NB4 (cell line): ENCODE results near the gene EVI2B.

Experiments
- DNase-seq: peaks from one replicate; pipeline ENCODE4 v3.0.0; 2010; ENCODE audit warnings: low read depth
- H3K4me3 ChIP-seq: one replicate; pipeline ENCODE4 v1.5.1; 2011; ENCODE audit warnings: mild to moderate bottlenecking, low read depth, low read length, moderate library complexity
- MYC ChIP-seq: IDR thresholded peaks from 2 replicates; pipeline ENCODE4 v1.6.1; 2011; ENCODE audit warnings: low read depth, low read length
- POLR2A ChIP-seq: IDR thresholded peaks from 2 replicates; pipeline ENCODE4 v1.6.1; 2011; ENCODE audit warnings: mild to moderate bottlenecking; ENCODE audit not compliant: insufficient read length; ENCODE audit errors: extremely low read depth
- TF ChIP-seq, protein P1 (sequence below): IDR thresholded peaks from one replicate; pipeline ENCODE4 v1.5.1; 2012; ENCODE audit warnings: low read depth, low read length
- TF ChIP-seq, protein P2 (sequence below): IDR thresholded peaks from 2 replicates; pipeline ENCODE4 v1.6.1; 2011; ENCODE audit warnings: low read depth, low read length

Gene EVI2B

DNA sequence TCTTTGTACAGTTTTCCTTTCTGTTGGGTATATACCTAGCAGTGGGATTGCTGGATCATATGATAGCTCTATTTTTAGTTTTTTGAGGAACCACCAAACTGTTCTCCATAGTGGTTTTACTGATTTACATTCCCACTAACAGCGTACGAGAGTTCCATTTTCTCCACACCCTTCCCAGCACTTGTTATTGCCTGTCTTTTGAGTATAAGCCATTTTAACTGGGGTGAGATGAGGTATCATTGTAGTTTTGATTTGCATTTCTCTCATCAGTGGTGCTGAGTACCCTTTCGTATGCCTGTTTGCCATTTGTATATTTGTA is 887 bp upstream of the EVI2B start:
- peak; percentile 43 for DNase-seq
- TF ChIP-seq, protein P1, sequence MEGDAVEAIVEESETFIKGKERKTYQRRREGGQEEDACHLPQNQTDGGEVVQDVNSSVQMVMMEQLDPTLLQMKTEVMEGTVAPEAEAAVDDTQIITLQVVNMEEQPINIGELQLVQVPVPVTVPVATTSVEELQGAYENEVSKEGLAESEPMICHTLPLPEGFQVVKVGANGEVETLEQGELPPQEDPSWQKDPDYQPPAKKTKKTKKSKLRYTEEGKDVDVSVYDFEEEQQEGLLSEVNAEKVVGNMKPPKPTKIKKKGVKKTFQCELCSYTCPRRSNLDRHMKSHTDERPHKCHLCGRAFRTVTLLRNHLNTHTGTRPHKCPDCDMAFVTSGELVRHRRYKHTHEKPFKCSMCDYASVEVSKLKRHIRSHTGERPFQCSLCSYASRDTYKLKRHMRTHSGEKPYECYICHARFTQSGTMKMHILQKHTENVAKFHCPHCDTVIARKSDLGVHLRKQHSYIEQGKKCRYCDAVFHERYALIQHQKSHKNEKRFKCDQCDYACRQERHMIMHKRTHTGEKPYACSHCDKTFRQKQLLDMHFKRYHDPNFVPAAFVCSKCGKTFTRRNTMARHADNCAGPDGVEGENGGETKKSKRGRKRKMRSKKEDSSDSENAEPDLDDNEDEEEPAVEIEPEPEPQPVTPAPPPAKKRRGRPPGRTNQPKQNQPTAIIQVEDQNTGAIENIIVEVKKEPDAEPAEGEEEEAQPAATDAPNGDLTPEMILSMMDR: no peak
- no peak for TF ChIP-seq POLR2A

DNA sequence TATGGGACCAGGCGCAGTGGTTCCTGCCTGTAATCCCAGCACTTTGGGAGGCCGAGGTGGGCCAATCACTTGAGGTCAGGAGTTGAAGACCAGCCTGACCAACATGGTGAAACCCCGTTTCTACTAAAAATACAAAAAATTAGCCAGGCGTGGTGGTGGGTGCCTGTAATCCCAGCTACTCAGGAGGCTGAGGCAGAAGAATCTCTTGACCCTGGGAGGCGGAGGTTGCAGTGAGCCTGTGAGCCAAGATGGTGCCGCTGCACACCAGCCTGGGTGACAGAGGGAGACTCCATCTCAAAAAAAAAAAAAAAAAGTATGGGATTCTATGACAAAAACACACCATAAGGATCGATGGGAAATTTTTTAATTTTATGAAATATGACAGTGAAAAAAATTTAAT is 1.6 kb downstream of the EVI2B start:
- peak; percentile 51 for DNase-seq
- peak overlapping the region; percentile 88 for H3K4me3 ChIP-seq

More for the DNA sequence above, 887 bp upstream of the EVI2B start:
- peak overlapping the region; percentile 88 for H3K4me3 ChIP-seq

DNA sequence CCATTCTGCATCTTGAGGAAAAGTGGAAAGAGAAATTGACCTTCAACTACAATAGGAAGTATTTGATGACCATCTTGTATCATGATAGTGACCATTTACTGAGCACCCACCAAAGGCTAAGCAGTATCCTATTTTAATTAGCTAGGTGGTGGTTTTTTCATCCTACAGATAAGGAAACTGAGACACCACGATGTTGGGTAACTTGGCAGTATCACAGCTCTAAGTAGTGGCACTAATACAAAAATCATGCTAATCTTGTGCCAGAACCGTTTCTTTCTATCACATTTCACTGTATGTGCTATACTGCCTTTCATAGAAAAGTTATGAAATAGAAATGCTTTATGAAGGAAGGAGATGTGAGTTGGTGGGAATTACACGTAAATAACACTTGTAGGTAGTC is 2.3 kb downstream of the EVI2B start:
- peak; percentile 55 for DNase-seq
- H3K4me3 ChIP-seq: peak overlapping the region; percentile 88
- TF ChIP-seq, protein P2, sequence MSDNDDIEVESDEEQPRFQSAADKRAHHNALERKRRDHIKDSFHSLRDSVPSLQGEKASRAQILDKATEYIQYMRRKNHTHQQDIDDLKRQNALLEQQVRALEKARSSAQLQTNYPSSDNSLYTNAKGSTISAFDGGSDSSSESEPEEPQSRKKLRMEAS: no peak
- no peak for TF ChIP-seq MYC
- TF ChIP-seq, protein P1: no peak
- TF ChIP-seq POLR2A: no peak

DNA sequence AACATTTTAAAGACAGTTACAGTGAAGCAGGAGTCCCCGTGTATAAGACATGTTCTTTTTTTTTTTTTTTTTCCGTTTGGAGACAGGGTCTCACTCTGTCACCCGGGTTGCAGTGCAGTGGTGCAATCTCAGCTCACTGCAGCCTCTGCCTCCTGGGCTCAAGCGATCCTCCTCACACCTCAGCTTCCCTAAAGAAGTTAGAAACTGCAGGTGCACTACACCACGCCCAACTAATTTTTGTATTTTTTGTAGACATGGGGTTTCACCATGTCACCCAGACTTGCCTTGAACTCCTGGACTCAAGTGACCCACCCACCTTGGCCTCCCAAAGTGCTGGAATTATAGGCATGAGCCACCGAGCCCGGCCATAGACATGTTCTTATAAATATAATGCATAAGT is 3.0 kb downstream of the EVI2B start:
- TF ChIP-seq MYC: no peak
- DNase-seq: peak; percentile 68
- H3K4me3 ChIP-seq: peak overlapping the region; percentile 88

DNA sequence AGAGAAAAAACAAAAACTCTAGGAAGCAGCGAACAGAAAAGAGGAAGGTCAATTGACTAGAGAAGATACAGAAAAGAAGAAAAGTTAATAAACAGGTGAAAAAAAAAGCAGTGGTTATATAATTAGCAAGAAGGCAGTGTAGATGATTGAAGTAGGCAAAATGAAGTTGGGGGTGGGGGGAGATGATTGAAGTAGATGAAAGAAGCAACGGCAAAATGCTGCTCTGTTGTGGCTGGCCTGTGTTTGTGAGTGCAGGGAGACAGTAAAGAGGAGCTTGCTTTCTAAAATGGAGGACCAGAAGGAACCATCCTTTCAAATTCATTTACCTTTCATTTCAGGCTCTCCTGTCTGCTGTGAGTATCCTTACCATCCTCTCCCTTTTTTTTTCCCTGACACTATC is 3.6 kb downstream of the EVI2B start:
- H3K4me3 ChIP-seq: peak overlapping the region; percentile 88

DNA sequence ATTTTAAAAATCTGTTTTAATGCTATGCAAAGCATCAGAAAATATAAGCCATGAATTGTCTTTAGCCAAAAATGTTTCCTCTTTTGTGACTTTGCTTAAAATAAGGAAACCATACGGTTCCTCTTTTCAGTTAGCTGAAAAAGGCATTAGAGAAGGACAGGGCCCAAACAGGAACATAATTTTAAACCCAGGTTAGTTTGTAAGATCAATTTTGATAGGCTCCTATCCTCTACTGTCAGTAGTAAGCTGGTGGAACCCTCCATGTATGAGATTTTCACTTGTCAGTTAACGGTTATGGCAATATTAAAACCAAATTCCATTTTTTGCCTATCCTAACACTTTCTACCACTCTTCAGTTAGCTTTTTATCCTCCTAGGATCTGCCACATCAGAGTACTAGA is 4.3 kb downstream of the EVI2B start:
- DNase-seq: peak; percentile 91
- TF ChIP-seq MYC (peak; percentile 17; the same call in 1 of the 2 replicates), POLR2A (no peak)
- TF ChIP-seq, protein P1: no peak
- TF ChIP-seq, protein P2: no peak
- peak overlapping the region; percentile 88 for H3K4me3 ChIP-seq

More for the DNA sequence above, 3.6 kb downstream of the EVI2B start:
- DNase-seq: peak; percentile 72
- TF ChIP-seq, protein P1: no peak
- TF ChIP-seq, protein P2: no peak
- TF ChIP-seq MYC (no peak), POLR2A (no peak)

DNA sequence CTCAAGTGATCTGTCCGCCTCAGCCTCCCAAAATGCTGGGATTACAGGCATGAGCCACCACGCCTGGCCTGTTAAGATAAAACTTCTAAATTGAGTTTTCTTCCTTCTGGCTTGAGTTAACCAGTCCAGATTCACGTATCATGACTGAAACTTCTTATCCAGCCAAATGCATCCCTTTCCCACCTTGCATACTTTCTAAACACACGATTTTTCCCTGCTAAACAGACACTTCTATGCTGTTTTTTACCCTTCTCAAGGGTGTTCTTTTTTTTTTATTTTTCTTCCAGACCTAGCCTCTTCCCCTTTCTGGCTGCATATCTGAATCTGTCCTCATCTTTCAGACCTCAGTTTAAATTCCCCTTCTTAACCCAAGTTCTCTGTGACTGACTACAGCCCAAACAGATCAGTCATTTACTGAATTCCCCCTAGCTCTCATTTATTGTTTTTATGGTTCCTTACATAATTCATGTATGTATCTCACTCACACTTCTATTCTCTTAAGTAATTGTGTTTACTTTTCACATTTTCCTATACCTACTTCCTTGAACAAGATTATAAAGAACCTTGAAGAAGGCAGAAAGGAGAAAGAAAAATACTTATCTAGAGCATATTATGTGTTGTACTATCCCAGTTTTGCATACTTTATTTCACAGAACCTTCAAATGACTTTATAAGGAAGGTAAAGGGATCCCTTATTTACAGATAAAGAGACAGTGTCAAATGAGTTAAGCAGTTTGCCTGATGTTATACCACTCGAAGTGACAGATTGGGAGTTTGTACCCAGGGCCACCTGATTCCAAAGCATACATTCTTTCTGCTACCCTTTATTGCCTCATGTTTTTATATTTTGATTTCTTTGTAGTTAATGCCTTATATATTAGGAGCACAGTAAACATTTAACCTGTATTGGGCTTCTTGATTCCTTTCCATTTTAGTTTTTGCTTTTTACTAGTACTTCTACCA is 5.2 kb downstream of the EVI2B start:
- TF ChIP-seq MYC (no peak), POLR2A (no peak)
- TF ChIP-seq, protein P1: no peak
- TF ChIP-seq, protein P2: no peak
- peak; percentile 77 for DNase-seq
- H3K4me3 ChIP-seq: peak overlapping the region; percentile 88
